Osteoblast (primary cell): Measurements from ENCODE around the gene CFAP97D1. TPM values are rescaled to one million over a fixed set of nuclear protein-coding genes. Genes with fewer than 3 reads are reported as not detected.

Experiments used
- DNase-seq: peaks from one replicate; pipeline ENCODE4 v3.0.0; 2011; ENCODE audit warnings: low spot score, mixed read lengths; ENCODE audit not compliant: insufficient read length; ENCODE audit errors: missing footprints
- H2AFZ ChIP-seq: 2 replicates; pipeline ENCODE4 v1.6.0; 2011; ENCODE audit warnings: mild to moderate bottlenecking, low read length
- H3K27ac ChIP-seq: 2 replicates; pipeline ENCODE4 v1.5.1; 2011; ENCODE audit warnings: mild to moderate bottlenecking, low read depth, low read length, moderate library complexity
- H3K27me3 ChIP-seq: 2 replicates; pipeline ENCODE4 v1.6.0; 2012; ENCODE audit warnings: mild to moderate bottlenecking, control low read depth, inconsistent platforms, low read length, moderate library complexity; ENCODE audit not compliant: insufficient read depth
- H3K36me3 ChIP-seq: 2 replicates; pipeline ENCODE4 v1.5.1; 2011; ENCODE audit warnings: mild to moderate bottlenecking, low read length, control low read depth, moderate library complexity; ENCODE audit not compliant: insufficient read depth
- H3K4me1 ChIP-seq: 2 replicates; pipeline ENCODE4 v1.5.1; 2011; ENCODE audit warnings: mild to moderate bottlenecking, low read length, control low read depth, moderate library complexity; ENCODE audit not compliant: insufficient read depth
- H3K4me2 ChIP-seq: 2 replicates; pipeline ENCODE4 v1.6.0; 2011; ENCODE audit warnings: mild to moderate bottlenecking, low read length; ENCODE audit not compliant: insufficient read depth
- H3K4me3 ChIP-seq: fragments of 200-600 bp; sonication (generic); 3 replicates; pipeline ENCODE4 v1.5.1; 2012; ENCODE audit warnings: mild to moderate bottlenecking, low read length, inconsistent platforms; ENCODE audit not compliant: insufficient read depth
- H3K79me2 ChIP-seq: 2 replicates; pipeline ENCODE4 v1.6.0; 2012; ENCODE audit warnings: mild to moderate bottlenecking, low read length, control low read depth, inconsistent platforms; ENCODE audit not compliant: insufficient read depth
- H3K9me3 ChIP-seq: 2 replicates; pipeline ENCODE4 v1.5.1; 2011; ENCODE audit warnings: low read depth, low read length, control low read depth
- H4K20me1 ChIP-seq: 2 replicates; pipeline ENCODE4 v1.6.0; 2012; ENCODE audit warnings: mild to moderate bottlenecking, low read length, control low read depth; ENCODE audit not compliant: insufficient read depth
- CTCF ChIP-seq: IDR thresholded peaks from 2 replicates; pipeline ENCODE4 v1.5.1; 2011; ENCODE audit warnings: mild to moderate bottlenecking, low read depth, low read length, moderate library complexity; ENCODE audit errors: extremely low read depth
- total RNA-seq: library from RNA; depleted of rRNA; stranded (reverse); fragments of >200 nt; gene quantifications from 2 replicates; pipeline ENCODE4 v1.2.3, GENCODE V29; 2012

The CFAP97D1 gene
- total RNA-seq, 1 donor, result not detected

GRCh38 chr17:43800736-43801135 lies 20.5 kb downstream of the CFAP97D1 start:
- H3K4me1 ChIP-seq, result peaks cover 6% of the 10 kb centered on the region
- no peaks in the 10 kb centered on the region for H3K9me3 ChIP-seq
- no peak for DNase-seq
- H3K4me3 ChIP-seq, result no peak overlapping the region
- H2AFZ ChIP-seq, result no peak overlapping the region
- peaks cover 11% of the 10 kb centered on the region for H3K36me3 ChIP-seq
- H3K79me2 ChIP-seq, result no peaks in the 10 kb centered on the region
- no peak for TF ChIP-seq CTCF
- no peak overlapping the region for H3K27ac ChIP-seq
- no peak overlapping the region for H3K4me2 ChIP-seq
- H3K27me3 ChIP-seq, result no peaks in the 10 kb centered on the region
- H4K20me1 ChIP-seq, result no peaks in the 10 kb centered on the region

- TF ChIP-seq CTCF, result no peak
- H3K36me3 ChIP-seq, result peaks cover 15% of the 10 kb centered on the region
- H4K20me1 ChIP-seq, result no peaks in the 10 kb centered on the region
- no peak overlapping the region for H2AFZ ChIP-seq
- DNase-seq, result no peak
- no peak overlapping the region for H3K27ac ChIP-seq
- H3K4me1 ChIP-seq, result peaks cover 6% of the 10 kb centered on the region
- no peak overlapping the region for H3K4me2 ChIP-seq
- no peak overlapping the region for H3K4me3 ChIP-seq
- no peaks in the 10 kb centered on the region for H3K9me3 ChIP-seq
- H3K27me3 ChIP-seq, result no peaks in the 10 kb centered on the region
- H3K79me2 ChIP-seq, result no peaks in the 10 kb centered on the region
Observed at GRCh38 chr17:43801844-43802243, 21.6 kb downstream of the CFAP97D1 start.

GRCh38 chr17:43803758-43804157 lies 23.5 kb downstream of the CFAP97D1 start:
- no peak overlapping the region for H3K4me2 ChIP-seq
- no peaks in the 10 kb centered on the region for H3K79me2 ChIP-seq
- H3K27ac ChIP-seq, result no peak overlapping the region
- no peaks in the 10 kb centered on the region for H3K9me3 ChIP-seq
- no peak overlapping the region for H3K4me3 ChIP-seq
- H2AFZ ChIP-seq, result no peak overlapping the region
- H3K27me3 ChIP-seq, result no peaks in the 10 kb centered on the region
- H3K4me1 ChIP-seq, result peaks cover 6% of the 10 kb centered on the region
- DNase-seq, result no peak
- no peaks in the 10 kb centered on the region for H4K20me1 ChIP-seq
- TF ChIP-seq CTCF, result no peak
- H3K36me3 ChIP-seq, result peaks cover 20% of the 10 kb centered on the region

GRCh38 chr17:43805117-43805516 lies 24.9 kb downstream of the CFAP97D1 start:
- no peak overlapping the region for H3K4me3 ChIP-seq
- peaks cover 6% of the 10 kb centered on the region for H3K4me1 ChIP-seq
- H3K9me3 ChIP-seq, result no peaks in the 10 kb centered on the region
- H4K20me1 ChIP-seq, result no peaks in the 10 kb centered on the region
- H3K36me3 ChIP-seq, result peaks cover 24% of the 10 kb centered on the region
- H3K4me2 ChIP-seq, result no peak overlapping the region
- no peak overlapping the region for H2AFZ ChIP-seq
- H3K27me3 ChIP-seq, result no peaks in the 10 kb centered on the region
- H3K79me2 ChIP-seq, result no peaks in the 10 kb centered on the region
- DNase-seq, result no peak
- no peak for TF ChIP-seq CTCF
- H3K27ac ChIP-seq, result no peak overlapping the region
